Breast epithelium (tissue), 4 donors: Measurements from ENCODE around the gene FLNC. TPM values are rescaled to one million over a fixed set of nuclear protein-coding genes. Genes with fewer than 3 reads are reported as not detected.

Experiments used
- DNase-seq, 2 donors: peaks; one replicate each; pipeline ENCODE4 v3.0.0-alpha.2; 2019; ENCODE audit warnings: low spot score in 2 of 2
- H3K27ac ChIP-seq, 2 donors: fragments of 200-600 bp; sonication (generic) in 1 of 2; one replicate each; pipeline ENCODE4 v1.5.1; 2016 to 2019; ENCODE audit warnings: mild to moderate bottlenecking in 1 of 2
- H3K27me3 ChIP-seq, 2 donors: fragments of 200-600 bp; sonication (generic) in 1 of 2; one replicate each; pipeline versions ENCODE4 v1.5.1 to v1.6.0; 2017 to 2019; ENCODE audit warnings: control low read depth in 1 of 2, mild to moderate bottlenecking in 1 of 2
- H3K36me3 ChIP-seq: fragments of 200-600 bp; one replicate; pipeline ENCODE4 v1.5.1; 2019
- H3K4me1 ChIP-seq, 2 donors: fragments of 200-600 bp; sonication (generic); one replicate each; pipeline ENCODE4 v1.5.1; 2016 to 2019; ENCODE audit warnings: control low read depth in 1 of 2
- H3K4me3 ChIP-seq, 3 donors: fragments of 200-600 bp; sonication (generic); 1 replicate in 2 of 3; 2 replicates in 1 of 3; pipeline ENCODE4 v1.5.1; 2016 to 2019; ENCODE audit warnings: mild to moderate bottlenecking in 3 of 3, moderate library complexity in 2 of 3
- H3K9me3 ChIP-seq, 2 donors: fragments of 200-600 bp; sonication (generic) in 1 of 2; one replicate each; pipeline ENCODE4 v1.5.1; 2016 to 2019; ENCODE audit warnings: control low read depth in 1 of 2
- POLR2A ChIP-seq: fragments of 450-650 bp; IDR thresholded peaks from one replicate; pipeline ENCODE4 v1.6.1; 2016; ENCODE audit warnings: antibody characterized with exemption, mild to moderate bottlenecking, moderate library complexity
- POLR2AphosphoS5 ChIP-seq, 3 donors: sonication (generic); formaldehyde crosslinking; IDR thresholded peaks; one replicate each; pipeline ENCODE4 v1.6.1; 2017; ENCODE audit warnings: antibody characterized with exemption in 3 of 3
- intact Hi-C: fragments of 100-400 bp; cut with DNase I; formaldehyde crosslinking; loops from one replicate; pipeline ENCODE4 v1.15.1; 2023; ENCODE audit warnings: low total_unique reads
- total RNA-seq, 3 donors: library from RNA; depleted of rRNA; stranded (reverse); fragments of >200 nt; gene quantifications; one replicate each; pipeline ENCODE4 v1.1.0, GENCODE V29; 2016
- TF ChIP-seq, protein P1 (sequence below), 3 donors: fragments of 450-650 bp; IDR thresholded peaks; one replicate each; pipeline ENCODE4 v1.5.1; 2016 to 2017; ENCODE audit warnings: antibody characterized with exemption in 3 of 3, mild to moderate bottlenecking in 3 of 3, moderate library complexity in 3 of 3

FLNC gene
- total RNA-seq, 3 donors from 2014 or later = 5.1 to 7.5 (median 6.0) TPM

DNA sequence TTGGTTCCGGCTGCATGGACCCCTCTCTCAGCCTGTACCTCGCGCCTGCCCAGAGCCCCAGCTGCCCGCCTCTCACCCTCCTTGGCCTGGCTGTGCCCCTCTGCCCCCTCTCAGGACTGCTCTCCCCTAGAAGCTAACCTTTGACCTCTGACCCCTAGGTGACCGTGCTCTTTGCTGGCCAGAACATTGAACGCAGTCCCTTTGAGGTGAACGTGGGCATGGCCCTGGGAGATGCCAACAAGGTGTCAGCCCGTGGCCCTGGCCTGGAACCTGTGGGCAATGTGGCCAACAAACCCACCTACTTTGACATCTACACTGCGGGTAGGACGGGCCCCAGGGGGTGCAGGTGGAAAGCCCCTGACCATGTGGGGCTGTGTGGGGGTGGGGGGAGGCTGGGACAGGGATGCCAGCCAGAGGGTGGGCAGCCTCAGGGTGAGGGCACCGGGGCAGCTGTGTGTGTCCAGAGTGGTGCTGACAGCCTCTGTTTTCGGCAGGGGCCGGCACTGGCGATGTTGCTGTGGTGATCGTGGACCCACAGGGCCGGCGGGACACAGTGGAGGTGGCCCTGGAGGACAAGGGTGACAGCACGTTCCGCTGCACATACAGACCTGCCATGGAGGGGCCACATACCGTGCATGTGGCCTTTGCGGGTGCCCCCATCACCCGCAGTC is 8.0 kb downstream of the FLNC start:
- Histone ChIP-seq H3K4me1 (peaks cover 0 to 6% of the 10 kb centered on the region in 2 donors), H3K36me3 (no peaks in the 10 kb centered on the region), H3K9me3 (no peaks in the 10 kb centered on the region), H3K27ac (no peak overlapping the region), H3K27me3 (no peaks in the 10 kb centered on the region), H3K4me3 (no peak overlapping the region)
- TF ChIP-seq POLR2A = no peak
- TF ChIP-seq, protein P1, sequence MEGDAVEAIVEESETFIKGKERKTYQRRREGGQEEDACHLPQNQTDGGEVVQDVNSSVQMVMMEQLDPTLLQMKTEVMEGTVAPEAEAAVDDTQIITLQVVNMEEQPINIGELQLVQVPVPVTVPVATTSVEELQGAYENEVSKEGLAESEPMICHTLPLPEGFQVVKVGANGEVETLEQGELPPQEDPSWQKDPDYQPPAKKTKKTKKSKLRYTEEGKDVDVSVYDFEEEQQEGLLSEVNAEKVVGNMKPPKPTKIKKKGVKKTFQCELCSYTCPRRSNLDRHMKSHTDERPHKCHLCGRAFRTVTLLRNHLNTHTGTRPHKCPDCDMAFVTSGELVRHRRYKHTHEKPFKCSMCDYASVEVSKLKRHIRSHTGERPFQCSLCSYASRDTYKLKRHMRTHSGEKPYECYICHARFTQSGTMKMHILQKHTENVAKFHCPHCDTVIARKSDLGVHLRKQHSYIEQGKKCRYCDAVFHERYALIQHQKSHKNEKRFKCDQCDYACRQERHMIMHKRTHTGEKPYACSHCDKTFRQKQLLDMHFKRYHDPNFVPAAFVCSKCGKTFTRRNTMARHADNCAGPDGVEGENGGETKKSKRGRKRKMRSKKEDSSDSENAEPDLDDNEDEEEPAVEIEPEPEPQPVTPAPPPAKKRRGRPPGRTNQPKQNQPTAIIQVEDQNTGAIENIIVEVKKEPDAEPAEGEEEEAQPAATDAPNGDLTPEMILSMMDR (IDR thresholded peaks at IDR 0.05) = no peak
- no peak for TF ChIP-seq POLR2AphosphoS5 (IDR thresholded peaks at IDR 0.05)
- intact Hi-C loops = no loop called here
- DNase-seq = no peak

DNA sequence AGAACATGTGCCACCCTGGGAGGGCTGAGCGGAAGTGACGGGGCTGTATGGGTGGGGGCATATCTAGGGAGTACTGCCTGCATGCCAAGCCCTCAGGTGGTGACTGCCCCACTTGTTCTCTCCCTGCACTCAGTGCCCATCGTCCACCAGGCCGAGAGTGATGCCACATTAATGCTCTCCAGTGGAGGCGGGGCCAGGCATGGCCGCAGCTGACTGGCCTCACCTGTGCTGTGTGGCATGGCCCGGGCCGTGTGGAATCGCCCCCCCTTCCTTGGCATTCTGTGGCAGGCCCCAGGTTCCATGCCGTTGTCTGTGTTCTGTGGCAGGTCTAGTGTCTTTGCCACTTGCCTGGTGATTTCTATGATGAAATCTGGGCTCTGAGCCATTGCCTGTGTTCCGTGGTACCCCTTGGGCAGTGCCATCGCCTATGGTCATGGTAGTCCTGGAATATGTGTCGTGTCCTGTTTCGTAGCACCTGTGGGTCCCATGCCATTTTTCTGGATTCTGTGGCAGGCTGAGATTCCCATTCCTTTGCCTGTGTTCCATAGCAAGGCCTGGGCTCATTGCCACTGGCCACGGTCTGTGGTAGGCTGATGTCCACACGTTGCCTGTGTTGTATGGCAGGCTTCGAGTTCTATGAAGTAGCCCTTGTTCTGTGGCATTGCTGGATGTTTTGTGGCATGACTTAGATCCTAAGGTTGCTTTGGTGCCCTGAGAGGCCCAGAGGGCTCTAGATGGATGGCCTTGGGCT is 8.9 kb downstream of the FLNC start:
- Histone ChIP-seq H3K36me3 (no peaks in the 10 kb centered on the region), H3K27ac (no peak overlapping the region), H3K4me3 (no peak overlapping the region), H3K9me3 (no peaks in the 10 kb centered on the region), H3K4me1 (no peaks in the 10 kb centered on the region), H3K27me3 (no peaks in the 10 kb centered on the region)
- TF ChIP-seq, protein P1 (IDR thresholded peaks at IDR 0.05) = no peak
- TF ChIP-seq POLR2AphosphoS5 (IDR thresholded peaks at IDR 0.05) (no peak), POLR2A (no peak)
- intact Hi-C loops = no loop called here
- no peak for DNase-seq

DNA sequence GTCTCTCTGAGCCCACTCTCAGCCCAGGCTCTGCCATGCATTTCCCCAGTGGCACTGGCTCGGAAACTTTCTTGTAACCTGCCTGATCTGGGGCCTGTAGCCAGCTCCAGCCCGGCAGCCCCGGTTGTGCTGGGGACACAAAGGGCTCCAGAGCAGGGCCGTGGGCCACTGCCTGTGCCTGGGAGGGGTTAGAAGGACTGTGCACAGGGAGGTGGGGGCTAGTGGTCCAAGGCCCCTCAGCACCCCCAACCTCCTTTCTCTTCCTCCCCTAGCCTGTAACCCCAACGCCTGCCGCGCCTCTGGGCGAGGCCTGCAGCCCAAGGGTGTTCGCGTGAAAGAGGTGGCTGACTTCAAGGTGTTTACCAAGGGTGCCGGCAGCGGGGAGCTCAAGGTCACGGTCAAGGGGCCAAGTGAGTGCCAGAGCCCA is 9.6 kb downstream of the FLNC start:
- no peaks in the 10 kb centered on the region for H3K36me3 ChIP-seq
- H3K9me3 ChIP-seq = no peaks in the 10 kb centered on the region
- no peak overlapping the region for H3K27ac ChIP-seq
- intact Hi-C loops = no loop called here
- DNase-seq = no peak
- no peaks in the 10 kb centered on the region for H3K4me1 ChIP-seq
- H3K4me3 ChIP-seq = no peak overlapping the region
- H3K27me3 ChIP-seq = no peaks in the 10 kb centered on the region
- TF ChIP-seq POLR2A (no peak), POLR2AphosphoS5 (IDR thresholded peaks at IDR 0.05) (no peak)
- TF ChIP-seq, protein P1 (IDR thresholded peaks at IDR 0.05) = no peak

DNA sequence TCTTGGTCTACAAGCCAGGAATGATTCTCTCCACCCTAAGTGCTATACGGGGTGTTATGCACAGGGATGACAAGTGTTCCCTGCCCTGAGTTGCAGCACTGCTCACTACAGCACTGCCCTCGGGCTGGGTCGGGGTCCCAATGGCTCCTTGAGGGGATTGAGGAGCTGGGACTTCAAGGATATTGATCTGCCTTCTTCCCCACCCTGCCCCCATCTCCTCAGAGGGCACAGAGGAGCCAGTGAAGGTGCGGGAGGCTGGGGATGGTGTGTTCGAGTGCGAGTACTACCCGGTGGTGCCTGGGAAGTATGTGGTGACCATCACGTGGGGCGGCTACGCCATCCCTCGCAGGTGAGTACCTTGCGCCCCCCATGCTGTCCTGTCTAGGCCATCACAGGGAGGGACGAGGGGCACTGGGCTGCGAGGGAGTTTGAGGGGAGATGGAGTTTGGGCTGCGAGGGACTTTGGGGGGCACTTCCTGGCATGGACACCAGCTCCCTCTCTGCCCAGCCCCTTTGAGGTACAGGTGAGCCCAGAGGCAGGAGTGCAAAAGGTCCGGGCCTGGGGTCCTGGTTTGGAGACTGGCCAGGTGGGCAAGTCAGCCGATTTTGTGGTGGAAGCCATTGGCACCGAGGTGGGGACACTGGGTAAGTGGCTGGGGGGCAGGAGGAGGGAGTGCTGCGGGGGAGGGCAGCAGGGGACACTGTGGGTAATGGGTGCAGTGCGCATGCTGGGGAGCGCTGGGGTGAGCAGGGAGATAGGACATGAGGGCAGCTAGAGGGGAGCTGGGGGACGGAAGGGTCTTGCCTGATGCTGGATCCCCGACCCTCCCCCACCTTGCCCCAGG is 10.3 kb downstream of the FLNC start:
- Histone ChIP-seq H3K27me3 (no peaks in the 10 kb centered on the region), H3K9me3 (no peaks in the 10 kb centered on the region), H3K36me3 (no peaks in the 10 kb centered on the region), H3K4me1 (no peaks in the 10 kb centered on the region), H3K27ac (no peak overlapping the region), H3K4me3 (no peak overlapping the region)
- no peak for DNase-seq
- intact Hi-C loops = no loop called here
- TF ChIP-seq, protein P1 (IDR thresholded peaks at IDR 0.05) = no peak
